DOHH2 (cell line): ENCODE measurements around the gene OR10G2.

Experiments
- H3F3A ChIP-seq: fragments of 200-600 bp; sonication (generic), shearing (Covaris generic); 2 replicates; pipeline ENCODE4 v1.6.0; 2016; ENCODE audit warnings: antibody characterized with exemption, mild to moderate bottlenecking; ENCODE audit not compliant: control insufficient read depth, insufficient read depth
- H3K27ac ChIP-seq: fragments of 200-600 bp; sonication (generic); 2 replicates; pipeline ENCODE4 v1.5.1; 2014; ENCODE audit warnings: low read depth, mild to moderate bottlenecking, low read length, moderate library complexity
- H3K27me3 ChIP-seq: fragments of 200-600 bp; sonication (generic); 2 replicates; pipeline ENCODE4 v1.6.1; 2014; ENCODE audit warnings: mild to moderate bottlenecking, low read length, mixed read lengths; ENCODE audit not compliant: control insufficient read depth
- H3K36me3 ChIP-seq: fragments of 200-600 bp; sonication (generic); 2 replicates; pipeline ENCODE4 v1.6.1; 2014; ENCODE audit warnings: mild to moderate bottlenecking, low read length, moderate library complexity, mixed read lengths; ENCODE audit not compliant: control insufficient read depth
- H3K4me1 ChIP-seq: fragments of 200-600 bp; sonication (generic); 2 replicates; pipeline ENCODE4 v1.6.1; 2014; ENCODE audit warnings: mild to moderate bottlenecking, low read length, mixed read lengths; ENCODE audit not compliant: control insufficient read depth
- H3K4me2 ChIP-seq: fragments of 200-600 bp; sonication (generic); 2 replicates; pipeline ENCODE4 v1.6.0; 2014; ENCODE audit warnings: mild to moderate bottlenecking, low read length, moderate library complexity
- H3K4me3 ChIP-seq: fragments of 200-600 bp; sonication (generic); 2 replicates; pipeline ENCODE4 v1.5.1; 2014; ENCODE audit warnings: mild to moderate bottlenecking, low read length, mixed read lengths
- H3K79me2 ChIP-seq: fragments of 200-600 bp; sonication (generic); 2 replicates; pipeline ENCODE4 v1.6.1; 2014; ENCODE audit warnings: mild to moderate bottlenecking, low read length, mixed read lengths; ENCODE audit not compliant: control insufficient read depth
- H3K9me2 ChIP-seq: fragments of 200-600 bp; sonication (generic); replicated peaks from 2 replicates; pipeline ENCODE4 v1.6.1; 2014; ENCODE audit warnings: mild to moderate bottlenecking, low read length, mixed read lengths; ENCODE audit not compliant: control insufficient read depth
- H3K9me3 ChIP-seq: fragments of 200-600 bp; sonication (generic); 2 replicates; pipeline ENCODE4 v1.6.1; 2014; ENCODE audit warnings: antibody characterized with exemption, low read length, mixed read lengths; ENCODE audit not compliant: control insufficient read depth, insufficient read depth
- H4K20me1 ChIP-seq: fragments of 200-600 bp; sonication (generic); 2 replicates; pipeline ENCODE4 v1.6.0; 2014; ENCODE audit warnings: low read depth, mild to moderate bottlenecking, antibody characterized with exemption, low read length, moderate library complexity; ENCODE audit not compliant: control insufficient read depth, insufficient read depth
- CTCF ChIP-seq: fragments of 200-600 bp; sonication (generic); IDR thresholded peaks from one replicate; pipeline ENCODE4 v1.5.1; 2014; ENCODE audit warnings: antibody characterized with exemption, mild to moderate bottlenecking, low read depth, low read length; ENCODE audit not compliant: poor library complexity, severe bottlenecking
- EZH2phosphoT487 ChIP-seq: fragments of 200-600 bp; sonication (generic); IDR thresholded peaks from 2 replicates; pipeline ENCODE4 v1.6.1; 2017; ENCODE audit warnings: borderline replicate concordance, mild to moderate bottlenecking, antibody characterized with exemption, low read length, moderate library complexity, mixed read lengths

OR10G2 gene

GRCh38 chr14:21652209-21652808 lies 17.6 kb upstream of the OR10G2 start:
- Histone ChIP-seq H3K9me2 (no peaks in the 10 kb centered on the region), H3K79me2 (no peaks in the 10 kb centered on the region), H3K27ac (no peak overlapping the region), H4K20me1 (no peaks in the 10 kb centered on the region), H3K27me3 (peaks cover 3% of the 10 kb centered on the region), H3K4me2 (no peak overlapping the region), H3K9me3 (no peaks in the 10 kb centered on the region), H3K36me3 (no peaks in the 10 kb centered on the region), H3K4me1 (no peaks in the 10 kb centered on the region), H3F3A (no peaks in the 10 kb centered on the region), H3K4me3 (no peak overlapping the region)
- TF ChIP-seq CTCF (no peak), EZH2phosphoT487 (no peak)

GRCh38 chr14:21647380-21647779 lies 12.6 kb upstream of the OR10G2 start:
- no peak overlapping the region for H3K4me3 ChIP-seq
- no peak overlapping the region for H3K4me2 ChIP-seq
- H3K36me3 ChIP-seq, result no peaks in the 10 kb centered on the region
- H3F3A ChIP-seq, result no peaks in the 10 kb centered on the region
- peaks cover 3% of the 10 kb centered on the region for H3K27me3 ChIP-seq
- H3K27ac ChIP-seq, result no peak overlapping the region
- H3K4me1 ChIP-seq, result no peaks in the 10 kb centered on the region
- TF ChIP-seq EZH2phosphoT487 (no peak), CTCF (no peak)
- no peaks in the 10 kb centered on the region for H3K9me3 ChIP-seq
- H3K79me2 ChIP-seq, result no peaks in the 10 kb centered on the region
- H3K9me2 ChIP-seq, result no peaks in the 10 kb centered on the region
- no peaks in the 10 kb centered on the region for H4K20me1 ChIP-seq

- H3K36me3 ChIP-seq, result no peaks in the 10 kb centered on the region
- H3K4me2 ChIP-seq, result no peak overlapping the region
- H3K27ac ChIP-seq, result no peak overlapping the region
- H3K4me3 ChIP-seq, result no peak overlapping the region
- H3K9me3 ChIP-seq, result no peaks in the 10 kb centered on the region
- no peaks in the 10 kb centered on the region for H3F3A ChIP-seq
- no peaks in the 10 kb centered on the region for H3K27me3 ChIP-seq
- no peaks in the 10 kb centered on the region for H3K79me2 ChIP-seq
- H3K4me1 ChIP-seq, result 0 out of 2 replicates have a peak, but pooled peaks cover 3% of the 10 kb centered on the region
- H4K20me1 ChIP-seq, result no peaks in the 10 kb centered on the region
- TF ChIP-seq EZH2phosphoT487 (no peak), CTCF (no peak)
- H3K9me2 ChIP-seq, result no peaks in the 10 kb centered on the region
These were observed 8.7 kb upstream of the OR10G2 start for GRCh38 chr14:21643407-21643806.

GRCh38 chr14:21642683-21643082 lies 7.9 kb upstream of the OR10G2 start:
- Histone ChIP-seq H3K79me2 (no peaks in the 10 kb centered on the region), H3K27ac (no peak overlapping the region), H3K4me2 (no peak overlapping the region), H3K27me3 (no peaks in the 10 kb centered on the region), H4K20me1 (no peaks in the 10 kb centered on the region), H3F3A (no peaks in the 10 kb centered on the region), H3K4me1 (0 out of 2 replicates have a peak, but pooled peaks cover 5% of the 10 kb centered on the region), H3K9me2 (no peaks in the 10 kb centered on the region), H3K9me3 (no peaks in the 10 kb centered on the region), H3K4me3 (no peak overlapping the region), H3K36me3 (no peaks in the 10 kb centered on the region)
- TF ChIP-seq EZH2phosphoT487, result no peak
- TF ChIP-seq CTCF, result no peak
